Naive thymus-derived CD8-positive, alpha-beta T cell (primary cell): ENCODE data around the gene JAKMIP1. TPM values are rescaled to one million over a fixed set of nuclear protein-coding genes. Genes with fewer than 3 reads are reported as not detected.
"Not testable (repeated sequence)": the region's sequence is repeated elsewhere in the genome, so short reads cannot be mapped to it uniquely, and the experiment has no call there.

Experiments used
- ATAC-seq, 2 donors: fragments of 150-1000 bp; cut with Tn5 transposase in 1 of 2; sonication (Bioruptor Pico), chemical (Tn5 transposase) in 1 of 2; 1 replicate in 1 of 2; 2 replicates in 1 of 2; pipeline ENCODE4 v1.10.0; 2021; ENCODE audit warnings: mild to moderate bottlenecking in 2 of 2, moderate library complexity in 2 of 2
- POLR2A ChIA-PET: fragments of 350-600 bp; sonication (Branson Sonifier 250); formaldehyde crosslinking; loops from one replicate; lab custom pipeline; 2021; ENCODE audit warnings: antibody characterized with exemption; lab: Charles Lee
- DNase-seq, 10 donors: peaks; one replicate each; pipeline versions ENCODE4 v3.0.0 to v3.0.0-alpha.2; 2020 to 2022
- H3K27ac Mint-ChIP-seq, 10 donors: one replicate each; pipeline ENCODE4 v1.8.0; 2020 to 2022; ENCODE audit warnings: mild to moderate bottlenecking in 10 of 10, mixed read lengths in 10 of 10, moderate library complexity in 4 of 10, inconsistent platforms in 1 of 10
- H3K27me3 Mint-ChIP-seq, 5 donors: one replicate each; pipeline ENCODE4 v1.8.0; 2021 to 2022; ENCODE audit warnings: mixed read lengths in 5 of 5
- H3K36me3 Mint-ChIP-seq, 3 donors: one replicate each; pipeline ENCODE4 v1.8.0; 2020 to 2022; ENCODE audit warnings: mixed read lengths in 3 of 3, mild to moderate bottlenecking in 2 of 3, inconsistent platforms in 1 of 3
- H3K4me1 Mint-ChIP-seq, 4 donors: one replicate each; pipeline ENCODE4 v1.8.0; 2021 to 2022; ENCODE audit warnings: mixed read lengths in 4 of 4
- H3K4me3 Mint-ChIP-seq, 10 donors: one replicate each; pipeline ENCODE4 v1.8.0; 2020 to 2022; ENCODE audit warnings: mild to moderate bottlenecking in 10 of 10, mixed read lengths in 10 of 10, moderate library complexity in 6 of 10, inconsistent platforms in 1 of 10
- H3K9me3 Mint-ChIP-seq, 9 donors: one replicate each; pipeline ENCODE4 v1.8.0; 2020 to 2022; ENCODE audit warnings: mixed read lengths in 9 of 9, mild to moderate bottlenecking in 3 of 9, inconsistent platforms in 1 of 9, moderate library complexity in 1 of 9
- polyA plus RNA-seq, 3 donors: library from polyadenylated mRNA; unstranded; fragments of 300-500 nt; fragmentation: Illumina TruSeq; gene quantifications; one replicate each; pipeline ENCODE4 v1.2.3, GENCODE V29; 2021
- total RNA-seq, 8 experiments: library from RNA in 2 of 8; stranded (reverse) in 2 of 8; gene quantifications; one replicate each; pipeline ENCODE4 v1.2.3 and lab custom pipeline; 2021 to 2026

The JAKMIP1 gene
- total and polyA plus RNA-seq, 5 experiments from 2014 or later, result 0.15 to 9.6 (median 0.53) TPM; not detected in 1

DNA sequence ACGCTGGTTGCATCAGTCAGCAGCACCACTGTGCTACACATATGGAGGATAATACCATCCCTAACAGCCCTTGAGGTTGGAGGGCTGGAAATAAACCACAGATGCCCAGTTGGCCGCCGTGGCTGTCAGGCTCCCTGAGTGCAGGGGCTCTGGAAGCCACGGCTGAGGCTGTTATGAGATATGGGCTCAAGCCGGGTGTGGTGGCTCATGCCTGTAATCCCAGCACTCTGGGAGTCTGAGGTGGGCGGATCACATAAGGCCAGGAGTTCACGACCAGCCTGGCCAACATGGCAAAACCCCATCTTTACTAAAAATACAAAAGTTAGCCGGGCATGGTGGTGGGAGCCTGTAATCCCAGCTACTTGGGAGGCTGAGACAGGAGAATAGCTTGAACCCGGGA, 207.0 kb downstream of the JAKMIP1 start:
- not testable (repeated sequence) for ATAC-seq, H3K27ac Mint-ChIP-seq

DNA sequence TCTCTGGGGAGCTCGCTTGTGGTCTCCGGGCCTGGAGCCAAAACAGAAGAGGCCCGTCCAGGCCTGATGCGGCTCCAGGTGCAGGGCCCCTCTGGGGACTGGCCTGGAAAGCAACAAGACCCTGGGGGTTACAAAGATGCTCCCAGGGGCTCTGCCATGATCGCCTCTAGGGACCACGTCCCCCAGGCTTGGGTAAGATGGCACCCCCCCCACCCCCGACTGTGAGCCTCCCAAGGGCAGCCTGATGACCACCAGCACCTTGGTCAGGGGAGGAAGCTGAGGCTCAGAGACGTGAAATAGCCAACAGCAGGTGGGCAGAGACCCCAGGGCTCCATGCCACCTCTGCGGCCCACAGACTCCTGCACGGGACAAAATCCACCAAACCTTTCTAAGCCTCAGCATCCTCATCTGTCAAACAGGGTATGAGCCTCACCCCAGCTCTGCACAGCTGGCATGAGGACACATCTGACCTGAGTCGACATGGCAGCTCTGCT, 207.5 kb downstream of the JAKMIP1 start:
- POLR2A ChIA-PET, result no interaction called here
- Mint-ChIP-seq H3K4me3 (no peak overlapping the region), H3K27me3 (peaks cover 2 to 43% (median 19%) of the 10 kb centered on the region in 5 donors), H3K27ac (no peak overlapping the region), H3K36me3 (no peaks in the 10 kb centered on the region), H3K4me1 (peaks cover 0 to 2% (median 0%) of the 10 kb centered on the region in 4 donors), H3K9me3 (no peaks in the 10 kb centered on the region)
- ATAC-seq (no peak), DNase-seq (no peak)

More for the DNA sequence above, 207.0 kb downstream of the JAKMIP1 start:
- H3K4me1 Mint-ChIP-seq, POLR2A ChIA-PET, H3K9me3 Mint-ChIP-seq, H3K4me3 Mint-ChIP-seq, H3K36me3 Mint-ChIP-seq, DNase-seq: not testable (repeated sequence)
- H3K27me3 Mint-ChIP-seq, result peaks cover 2 to 47% (median 21%) of the 10 kb centered on the region in 5 donors

DNA sequence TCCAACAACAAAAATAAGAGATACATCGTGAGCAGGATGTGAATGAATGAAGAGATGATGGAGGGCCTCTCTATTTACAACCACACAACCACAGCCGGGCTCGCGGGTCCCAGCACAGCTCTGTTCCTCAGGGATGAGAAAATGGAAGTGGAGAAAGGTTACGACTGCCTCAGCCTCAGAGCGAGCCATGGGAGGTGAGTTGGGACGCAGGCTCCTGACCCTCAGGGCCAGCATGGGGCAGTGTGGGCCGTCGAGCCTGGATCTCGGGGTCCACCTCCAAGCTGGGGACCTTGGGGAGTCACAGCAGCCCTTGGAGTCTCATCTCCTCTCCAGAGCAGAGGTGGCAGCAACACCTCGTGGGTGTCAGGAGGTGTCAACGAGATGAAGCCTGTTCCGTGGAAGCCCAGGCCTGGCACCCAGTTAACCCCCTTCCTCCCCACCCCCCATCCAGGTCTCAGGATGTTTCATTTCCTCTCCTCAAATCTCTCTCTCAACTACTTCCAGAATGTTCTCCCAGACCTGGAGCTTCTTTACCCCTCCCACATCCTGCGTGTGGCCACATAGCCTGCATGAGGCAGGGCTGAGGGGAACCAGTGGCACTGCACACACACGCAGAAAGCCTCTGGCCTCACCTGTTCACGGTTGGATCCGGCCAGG, 208.1 kb downstream of the JAKMIP1 start:
- Mint-ChIP-seq H3K27ac (no peak overlapping the region), H3K27me3 (peaks cover 2 to 41% (median 17%) of the 10 kb centered on the region in 5 donors), H3K4me1 (peaks cover 0 to 4% (median 0%) of the 10 kb centered on the region in 4 donors), H3K4me3 (no peak overlapping the region), H3K9me3 (no peaks in the 10 kb centered on the region), H3K36me3 (no peaks in the 10 kb centered on the region)
- POLR2A ChIA-PET, result no interaction called here
- DNase-seq (no peak), ATAC-seq (no peak)

DNA sequence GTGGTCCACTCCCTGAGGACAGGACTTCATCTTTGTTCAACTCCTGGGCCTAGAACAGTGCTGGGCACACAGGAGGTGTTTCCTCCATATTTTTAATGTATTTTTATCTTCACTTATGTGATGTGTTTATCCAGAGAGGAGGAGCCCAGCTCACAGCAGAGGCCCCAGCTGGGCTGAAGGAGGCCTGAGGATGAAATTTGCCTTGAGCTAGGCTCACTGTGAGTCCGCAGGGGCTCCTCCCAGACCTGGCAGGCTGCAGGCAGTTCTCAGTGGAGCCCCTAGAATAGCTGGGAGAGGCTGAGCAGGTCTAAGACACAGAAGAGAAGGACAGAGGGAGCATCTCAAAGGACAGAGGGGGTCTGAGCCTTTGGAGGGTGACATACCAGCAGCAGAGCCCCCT, 208.9 kb downstream of the JAKMIP1 start:
- H3K27me3 Mint-ChIP-seq, result peaks cover 2 to 37% (median 13%) of the 10 kb centered on the region in 5 donors
- H3K4me3 Mint-ChIP-seq, result no peak overlapping the region
- POLR2A ChIA-PET, result no interaction called here
- peaks cover 0 to 1% (median 0%) of the 10 kb centered on the region in 9 donors for H3K9me3 Mint-ChIP-seq
- DNase-seq (no peak), ATAC-seq (no peak)
- no peaks in the 10 kb centered on the region for H3K36me3 Mint-ChIP-seq
- no peak overlapping the region for H3K27ac Mint-ChIP-seq
- H3K4me1 Mint-ChIP-seq, result peaks cover 0 to 4% (median 0%) of the 10 kb centered on the region in 4 donors

DNA sequence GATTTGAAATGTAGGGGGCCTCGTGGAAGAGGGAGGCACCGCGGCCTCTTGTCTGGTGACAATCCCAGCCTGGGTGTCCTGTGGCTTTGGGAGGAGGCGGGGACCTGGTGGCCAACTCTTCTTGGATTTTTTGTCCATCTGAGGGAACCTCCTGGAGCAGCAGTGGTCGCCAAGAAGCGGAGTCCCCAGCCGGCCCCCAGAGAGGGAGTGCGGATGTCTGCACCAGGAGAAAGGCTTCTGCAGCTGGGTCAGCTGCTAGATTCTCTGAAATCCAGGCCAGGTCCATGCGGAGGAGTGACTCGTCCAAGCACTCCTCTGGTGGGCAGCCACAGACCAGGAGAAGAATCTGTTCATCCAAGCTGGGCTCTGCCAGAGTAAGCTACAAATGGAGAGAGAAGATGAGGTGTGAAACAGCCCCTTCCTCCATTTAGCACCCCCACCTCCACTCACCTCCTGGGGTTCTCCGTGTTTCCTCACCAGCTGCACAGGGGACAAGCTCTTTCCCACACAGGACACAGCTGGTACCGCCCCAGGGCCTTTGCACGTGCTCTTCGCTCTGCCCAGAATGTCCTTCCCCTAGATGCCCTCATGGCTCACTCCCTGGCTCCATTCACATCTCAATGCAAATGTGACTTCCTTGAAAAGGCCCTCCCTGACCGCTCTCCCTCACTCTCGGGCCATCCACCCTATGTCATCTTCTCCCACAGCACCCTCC, 209.7 kb downstream of the JAKMIP1 start:
- POLR2A ChIA-PET, result no interaction called here
- ATAC-seq, result no peak
- H3K4me3 Mint-ChIP-seq, result no peak overlapping the region
- H3K27ac Mint-ChIP-seq, result no peak overlapping the region
- peaks cover 2 to 29% (median 10%) of the 10 kb centered on the region in 5 donors for H3K27me3 Mint-ChIP-seq
- no peaks in the 10 kb centered on the region for H3K36me3 Mint-ChIP-seq
- H3K9me3 Mint-ChIP-seq, result peaks cover 0 to 2% (median 0%) of the 10 kb centered on the region in 9 donors
- H3K4me1 Mint-ChIP-seq, result peaks cover 0 to 4% (median 0%) of the 10 kb centered on the region in 4 donors
- DNase-seq, result no peak

DNA sequence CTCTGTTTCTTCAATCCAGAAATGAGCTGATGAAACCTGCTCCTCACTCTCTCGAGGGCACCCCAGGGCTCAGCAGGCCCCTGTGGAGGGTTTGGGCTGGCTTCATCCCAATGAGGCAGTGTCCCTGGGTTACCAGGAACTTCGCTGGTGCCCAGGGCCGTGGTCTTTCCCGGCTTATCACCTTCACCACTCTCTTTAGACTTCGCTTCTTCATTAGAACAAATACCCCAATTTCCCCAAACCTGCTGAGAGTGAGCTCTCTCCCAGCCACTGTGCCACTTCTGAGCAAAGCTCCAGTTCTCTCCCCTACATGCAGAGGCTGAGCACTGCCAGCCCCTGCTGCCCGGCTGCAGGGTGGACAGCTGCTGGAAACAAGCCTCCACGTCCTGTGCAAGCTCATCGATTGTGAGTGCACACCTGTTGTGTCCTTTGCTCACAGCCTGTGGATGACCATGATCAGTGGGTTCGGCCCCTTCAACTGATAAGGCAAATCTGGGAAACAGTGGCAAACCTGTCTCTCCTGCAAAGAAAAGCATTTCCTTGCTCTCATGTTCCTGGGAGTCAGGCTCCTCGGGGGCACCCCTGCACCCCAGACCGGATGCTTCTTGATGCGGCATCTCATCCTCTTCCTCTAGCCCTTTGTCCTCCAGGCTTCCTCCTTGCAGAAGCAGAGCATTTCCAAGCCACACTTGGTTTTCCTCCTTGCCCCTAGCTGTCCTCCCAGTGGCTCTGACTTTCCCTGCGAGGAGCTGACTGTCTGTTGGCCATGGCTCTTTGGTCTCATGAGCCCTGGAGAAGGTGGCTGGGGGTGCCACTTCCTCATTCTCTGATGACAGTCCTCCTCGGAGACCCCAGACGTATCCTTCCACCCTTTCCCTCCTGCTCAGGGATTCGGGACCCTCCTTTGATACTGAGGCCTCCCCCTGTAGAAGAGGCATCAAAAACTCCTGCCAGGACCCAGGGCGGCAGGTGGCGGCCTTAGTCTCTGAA, 210.8 kb downstream of the JAKMIP1 start:
- no peak for DNase-seq
- peaks cover 0 to 22% (median 7%) of the 10 kb centered on the region in 5 donors for H3K27me3 Mint-ChIP-seq
- no peak overlapping the region for H3K27ac Mint-ChIP-seq
- H3K36me3 Mint-ChIP-seq, result peaks cover 0 to 6% (median 3%) of the 10 kb centered on the region in 3 donors
- peaks cover 0 to 4% (median 0%) of the 10 kb centered on the region in 4 donors for H3K4me1 Mint-ChIP-seq
- POLR2A ChIA-PET, result no interaction called here
- no peak overlapping the region for H3K4me3 Mint-ChIP-seq
- ATAC-seq, result no peak
- peaks cover 0 to 9% (median 7%) of the 10 kb centered on the region in 9 donors for H3K9me3 Mint-ChIP-seq

DNA sequence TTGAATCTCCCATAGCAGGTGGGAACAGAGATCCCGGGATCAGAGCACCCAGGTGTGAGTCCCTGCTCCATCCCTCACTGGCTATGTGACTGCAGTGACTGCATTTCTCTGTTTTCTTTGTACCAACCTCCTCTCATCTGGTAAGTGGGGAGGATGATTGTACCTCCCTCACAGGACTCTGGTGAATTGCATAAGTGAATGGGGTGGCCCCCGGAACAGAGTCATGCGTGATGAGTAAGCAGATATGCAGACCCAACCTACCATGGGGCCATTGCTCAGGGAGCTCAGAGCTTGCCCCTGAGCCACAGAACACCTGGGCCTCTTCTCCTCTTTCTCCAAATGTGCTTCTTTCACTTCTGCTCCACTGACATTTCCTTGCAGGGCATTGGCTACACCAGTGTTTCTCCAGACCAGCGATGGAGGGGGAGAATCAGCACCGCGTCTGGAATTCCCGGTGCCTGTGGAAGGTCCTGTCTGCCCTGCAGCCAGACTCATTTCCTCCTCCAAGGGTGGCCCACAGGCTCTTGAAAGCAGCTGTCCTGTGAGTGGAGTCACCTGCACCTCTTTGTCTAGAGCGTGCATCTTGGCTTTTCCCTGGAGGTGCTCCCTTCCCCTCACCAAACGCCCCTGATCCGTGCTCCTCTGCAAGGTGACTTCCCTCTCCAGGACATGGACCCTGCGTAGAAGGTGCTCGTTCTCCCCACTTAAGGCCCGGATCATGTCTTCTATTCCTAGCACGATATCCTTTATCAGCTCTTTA, 212.1 kb downstream of the JAKMIP1 start:
- H3K27ac Mint-ChIP-seq, result no peak overlapping the region
- no peak overlapping the region for H3K4me3 Mint-ChIP-seq
- ATAC-seq, result no peak
- H3K27me3 Mint-ChIP-seq, result peaks cover 1 to 28% (median 7%) of the 10 kb centered on the region in 5 donors
- H3K36me3 Mint-ChIP-seq, result peaks cover 0 to 18% (median 5%) of the 10 kb centered on the region in 3 donors
- POLR2A ChIA-PET, result no interaction called here
- DNase-seq, result no peak
- peaks cover 3 to 22% (median 20%) of the 10 kb centered on the region in 9 donors for H3K9me3 Mint-ChIP-seq
- H3K4me1 Mint-ChIP-seq, result peaks cover 0 to 4% (median 0%) of the 10 kb centered on the region in 4 donors

DNA sequence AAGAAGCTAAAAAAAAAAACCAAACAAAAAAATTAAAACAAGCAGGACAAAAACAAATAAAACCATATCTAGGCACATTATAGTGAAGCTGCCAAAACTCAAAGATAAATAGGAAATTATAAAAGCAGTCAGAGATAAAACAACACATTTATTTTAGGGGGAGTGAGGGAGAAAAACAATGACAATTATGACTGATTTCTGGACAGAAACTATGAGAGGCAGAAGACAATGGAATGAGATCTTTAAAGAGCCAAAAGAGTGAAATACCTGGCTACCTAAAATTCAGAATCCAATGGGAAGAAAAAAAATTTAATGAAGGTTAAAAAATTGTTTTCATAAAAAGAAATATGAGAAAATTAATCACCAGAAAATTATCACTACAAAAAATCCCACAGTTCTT, 215.5 kb downstream of the JAKMIP1 start:
- Mint-ChIP-seq H3K27me3 (peaks cover 2 to 34% (median 11%) of the 10 kb centered on the region in 5 donors), H3K4me1 (peaks cover 0 to 4% (median 0%) of the 10 kb centered on the region in 4 donors), H3K9me3 (peaks cover 4 to 26% (median 22%) of the 10 kb centered on the region in 9 donors), H3K36me3 (peaks cover 0 to 20% (median 5%) of the 10 kb centered on the region in 3 donors), H3K27ac (no peak overlapping the region), H3K4me3 (no peak overlapping the region)
- DNase-seq (no peak), ATAC-seq (no peak)
- POLR2A ChIA-PET, result no interaction called here

DNA sequence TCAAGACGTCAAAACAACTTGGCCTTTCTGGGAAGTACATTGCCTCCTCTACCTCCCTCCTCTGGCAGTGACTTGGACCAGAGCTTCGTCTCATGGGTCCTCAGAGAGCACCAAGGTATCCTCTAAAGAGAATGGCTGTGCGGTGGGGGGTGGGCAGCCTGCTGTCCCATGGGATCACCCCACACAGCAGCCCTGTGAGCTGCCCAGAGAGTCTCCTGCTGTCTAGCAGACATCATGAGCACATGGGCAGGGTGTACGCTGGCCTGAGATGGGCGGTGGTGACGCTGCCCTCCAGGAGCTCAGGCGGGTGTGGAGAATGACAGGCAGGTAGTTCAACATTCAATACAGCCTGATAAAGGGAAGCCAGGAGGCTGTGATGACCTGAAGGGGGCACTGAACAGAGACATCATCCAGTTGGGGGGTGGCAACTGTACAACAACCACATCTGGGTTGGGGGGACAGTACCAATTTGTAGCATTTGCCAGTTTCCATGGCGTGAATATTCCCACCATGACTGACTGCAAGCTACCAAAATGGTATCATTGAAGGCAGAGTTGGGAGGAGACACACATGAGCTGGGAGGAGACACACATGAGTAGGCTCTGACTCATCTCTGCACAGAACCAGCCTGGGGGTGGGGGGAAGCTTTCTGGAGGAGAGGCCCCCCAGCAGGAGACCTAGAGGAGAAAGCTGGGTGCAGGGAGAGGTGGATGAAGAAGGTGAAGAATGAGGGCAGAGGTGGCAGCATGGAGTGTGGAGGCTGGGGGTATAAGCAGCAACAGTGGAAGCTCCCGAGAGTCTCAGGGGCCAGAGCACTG, 218.0 kb downstream of the JAKMIP1 start:
- H3K27ac Mint-ChIP-seq, result no peak overlapping the region
- no peak for ATAC-seq
- no peak for DNase-seq
- peaks cover 0 to under 1% (median 0%) of the 10 kb centered on the region in 4 donors for H3K4me1 Mint-ChIP-seq
- H3K27me3 Mint-ChIP-seq, result peaks cover 4 to 26% (median 11%) of the 10 kb centered on the region in 5 donors
- POLR2A ChIA-PET, result no interaction called here
- no peak overlapping the region for H3K4me3 Mint-ChIP-seq
- H3K36me3 Mint-ChIP-seq, result peaks cover 0 to 20% (median 5%) of the 10 kb centered on the region in 3 donors
- H3K9me3 Mint-ChIP-seq, result peaks cover 4 to 26% (median 22%) of the 10 kb centered on the region in 9 donors

DNA sequence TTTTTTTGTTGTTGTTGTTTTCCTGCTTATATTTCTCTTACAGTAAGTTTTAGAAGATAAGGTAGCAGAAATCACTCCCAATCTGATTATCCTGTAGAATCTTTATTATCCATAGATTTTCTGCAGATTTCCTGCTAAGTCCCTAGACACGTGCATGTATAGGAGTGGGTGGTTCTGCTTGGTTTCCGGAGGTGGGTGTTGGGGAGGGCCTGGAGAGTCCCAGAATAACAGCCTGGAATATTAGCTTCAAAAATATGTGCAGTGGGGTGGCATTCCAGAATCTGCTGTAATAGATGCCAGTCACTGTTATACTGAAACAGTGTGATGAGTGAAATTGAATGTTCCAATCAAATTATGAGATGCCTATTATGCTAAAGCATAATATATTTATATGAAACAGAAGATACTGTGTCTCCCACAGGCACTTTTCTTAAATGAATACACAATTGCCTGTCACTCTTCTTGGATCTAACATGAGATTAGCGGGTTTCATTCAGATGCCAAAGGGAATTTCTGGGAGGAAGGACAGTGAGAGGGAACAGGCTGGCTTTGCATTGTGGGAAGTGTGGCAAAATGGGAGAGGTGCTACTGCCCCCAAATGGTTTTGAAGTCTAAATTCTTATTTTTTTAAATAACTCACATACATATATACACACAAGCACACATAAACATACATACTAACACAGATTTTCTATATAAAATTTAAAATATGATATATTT, 219.8 kb downstream of the JAKMIP1 start:
- Mint-ChIP-seq H3K27ac (no peak overlapping the region), H3K9me3 (peaks cover 4 to 26% (median 21%) of the 10 kb centered on the region in 9 donors), H3K4me3 (no peak overlapping the region), H3K4me1 (no peaks in the 10 kb centered on the region), H3K27me3 (peaks cover 6 to 26% (median 14%) of the 10 kb centered on the region in 5 donors), H3K36me3 (peaks cover 0 to 20% (median 5%) of the 10 kb centered on the region in 3 donors)
- POLR2A ChIA-PET, result no interaction called here
- DNase-seq, result no peak
- no peak for ATAC-seq
